Caki2 (cell line): ENCODE data around the gene KCNJ4. TPM values are rescaled to one million over a fixed set of nuclear protein-coding genes. Genes with fewer than 3 reads are reported as not detected.
"Not testable (repeated sequence)": the region's sequence is repeated elsewhere in the genome, so short reads cannot be mapped to it uniquely, and the experiment has no call there.

Experiments used
- DNase-seq: peaks from one replicate; pipeline ENCODE4 v3.0.0-alpha.2; 2015; ENCODE audit warnings: low read depth
- in situ Hi-C: cut with HindIII; loops from 2 replicates; pipeline ENCODE4 v1.10.0; 2016; ENCODE audit warnings: low sequenced_read_pairs, low pct_unique_long_range_greater_than_20kb, mixed read lengths
- total RNA-seq: library from RNA; depleted of rRNA; stranded (reverse); fragments of >200 nt; shearing (Covaris generic); gene quantifications from 2 replicates; pipeline ENCODE4 v1.2.3, GENCODE V29; 2014; ENCODE audit warnings: low replicate concordance

The KCNJ4 gene
- total RNA-seq, 1 experiment from 2014 or later, result 1.5 TPM

DNA sequence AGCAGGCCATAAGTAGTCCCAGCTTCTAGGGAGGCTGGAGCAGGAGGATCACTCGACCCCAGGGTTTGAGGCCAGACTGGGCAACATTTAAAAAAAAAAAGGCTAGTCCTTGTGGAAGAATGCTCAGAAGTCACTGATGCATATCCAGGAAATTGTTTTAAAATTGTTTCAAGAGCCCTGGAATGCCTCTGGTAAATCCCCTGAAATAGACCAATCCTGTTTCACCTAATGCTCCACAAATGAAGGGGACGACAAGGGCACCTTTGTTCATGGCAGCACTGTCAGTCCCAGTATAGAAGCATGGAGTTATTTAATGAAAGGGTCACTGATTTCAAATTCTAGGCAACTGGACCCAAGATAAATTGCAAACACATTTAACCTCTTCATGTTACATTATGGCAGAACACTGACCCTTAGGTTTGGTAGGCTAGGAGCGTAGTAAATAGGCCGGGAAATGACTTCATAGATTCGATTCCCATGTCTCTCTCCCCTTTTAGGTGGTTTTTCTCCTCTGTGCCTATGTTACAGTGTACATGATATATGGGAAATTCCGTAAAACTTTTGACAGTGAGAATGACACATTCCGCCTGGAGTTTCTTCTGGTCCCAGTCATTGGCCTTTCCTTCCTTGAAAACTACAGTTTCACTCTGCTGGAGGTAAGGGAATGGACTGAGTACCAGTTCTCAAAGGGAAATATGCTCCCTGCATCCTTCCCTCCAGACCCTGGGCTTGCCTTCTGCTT is 24.3 kb upstream of the KCNJ4 start:
- peak; percentile 81 for DNase-seq
- in situ Hi-C loops, result no loop called here

GRCh38 chr22:38477585-38477984 is 22.6 kb upstream of the KCNJ4 start:
- in situ Hi-C loops, result no loop called here

DNA sequence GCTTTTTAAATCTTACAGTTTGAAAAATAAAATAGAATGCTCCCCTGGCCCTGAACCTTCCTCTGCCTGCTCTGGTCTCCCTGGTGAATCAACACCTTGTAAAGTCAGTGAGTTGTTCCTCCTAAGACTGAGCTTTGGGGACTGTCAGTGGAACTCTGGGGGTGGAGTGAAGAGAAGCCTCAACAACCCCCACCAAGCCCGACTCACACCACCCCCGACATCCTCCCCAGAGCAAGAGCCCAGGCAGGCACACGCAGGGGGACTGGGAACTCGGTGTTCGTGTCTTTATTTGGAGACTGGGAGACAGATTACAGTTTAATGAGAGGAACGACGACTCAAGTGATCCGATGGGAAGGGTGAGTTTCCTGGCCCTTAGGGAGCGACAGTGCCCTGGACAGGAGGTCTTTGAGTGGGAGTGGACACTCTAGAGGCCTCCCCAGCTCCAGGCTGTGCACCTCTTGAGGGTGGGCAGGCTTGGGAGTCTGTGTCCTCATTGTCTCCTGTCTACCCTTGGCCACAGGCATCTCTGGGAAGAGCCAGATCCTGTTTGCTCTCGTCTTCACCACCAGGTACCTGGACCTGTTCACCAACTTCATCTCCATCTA is 19.1 kb upstream of the KCNJ4 start:
- in situ Hi-C loops, result no loop called here

More at GRCh38 chr22:38477585-38477984, 22.6 kb upstream of the KCNJ4 start:
- peak; percentile 74 for DNase-seq

GRCh38 chr22:38471237-38471636 is 16.2 kb upstream of the KCNJ4 start:
- in situ Hi-C loops, result no loop called here
- no peak for DNase-seq

More for the DNA sequence above, 19.1 kb upstream of the KCNJ4 start:
- DNase-seq, result no peak

- DNase-seq, in situ Hi-C loops: not testable (repeated sequence)
These were observed 15.2 kb upstream of the KCNJ4 start for GRCh38 chr22:38470179-38470578.

- no peak for DNase-seq
- in situ Hi-C loops, result no loop called here
These were observed 14.3 kb upstream of the KCNJ4 start for GRCh38 chr22:38469306-38469781.

DNA sequence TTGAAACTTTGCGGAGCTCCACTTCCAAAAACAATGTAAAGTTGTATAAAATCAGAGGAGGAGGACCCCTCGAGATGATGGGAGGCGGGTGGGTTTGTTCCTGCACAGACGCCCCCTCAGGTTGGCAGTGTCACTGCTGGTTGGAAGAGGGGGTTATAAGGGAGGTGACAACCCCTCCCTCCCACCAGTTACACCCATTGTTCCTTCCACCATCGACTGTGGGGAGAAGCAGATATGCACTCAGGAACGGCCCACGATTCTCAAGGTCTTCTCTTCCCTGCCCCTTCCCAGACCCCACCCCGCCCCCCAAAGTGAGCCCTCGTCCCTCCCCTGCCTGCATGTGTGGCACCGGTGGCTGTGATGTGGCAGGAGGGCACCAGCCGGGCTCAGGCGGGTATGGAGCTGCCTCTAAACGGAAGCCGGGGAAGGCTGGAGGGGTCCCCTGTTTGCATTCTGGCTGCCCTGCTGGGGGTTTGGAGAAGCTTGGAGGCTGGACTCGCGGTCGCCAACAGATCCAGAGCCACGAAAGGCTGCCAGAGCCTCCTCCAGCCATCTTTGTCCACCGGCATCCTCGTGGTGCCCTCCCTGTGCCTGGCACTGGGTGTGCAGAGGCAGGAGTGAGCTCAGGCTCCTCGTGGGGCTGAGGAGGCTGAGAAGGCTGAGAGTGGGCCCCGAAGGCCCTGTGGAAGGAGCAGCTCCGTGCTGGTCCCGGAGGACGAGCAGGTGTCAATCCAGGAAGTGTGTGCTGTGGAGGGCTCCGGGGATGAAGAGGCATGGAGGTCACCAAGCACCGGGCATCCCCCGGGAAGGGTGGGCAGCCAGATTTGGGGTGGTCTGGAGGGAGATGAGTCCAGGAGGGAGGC is 13.7 kb upstream of the KCNJ4 start:
- in situ Hi-C loops, result no loop called here
- no peak for DNase-seq

GRCh38 chr22:38467904-38468442 is 13.0 kb upstream of the KCNJ4 start, which contains the start of gene KDELR3:
Gene KDELR3 (plus strand): TSS chr22:38468096. CDS start chr22:38468234, 138 bp downstream.
- DNase-seq, result peak; percentile 74

GRCh38 chr22:38467438-38467903 is 12.5 kb upstream of the KCNJ4 start:
- DNase-seq, result no peak
- in situ Hi-C loops, result no loop called here

More at GRCh38 chr22:38467904-38468442, 13.0 kb upstream of the KCNJ4 start, which contains the start of gene KDELR3:
- in situ Hi-C loops, result no loop called here

DNA sequence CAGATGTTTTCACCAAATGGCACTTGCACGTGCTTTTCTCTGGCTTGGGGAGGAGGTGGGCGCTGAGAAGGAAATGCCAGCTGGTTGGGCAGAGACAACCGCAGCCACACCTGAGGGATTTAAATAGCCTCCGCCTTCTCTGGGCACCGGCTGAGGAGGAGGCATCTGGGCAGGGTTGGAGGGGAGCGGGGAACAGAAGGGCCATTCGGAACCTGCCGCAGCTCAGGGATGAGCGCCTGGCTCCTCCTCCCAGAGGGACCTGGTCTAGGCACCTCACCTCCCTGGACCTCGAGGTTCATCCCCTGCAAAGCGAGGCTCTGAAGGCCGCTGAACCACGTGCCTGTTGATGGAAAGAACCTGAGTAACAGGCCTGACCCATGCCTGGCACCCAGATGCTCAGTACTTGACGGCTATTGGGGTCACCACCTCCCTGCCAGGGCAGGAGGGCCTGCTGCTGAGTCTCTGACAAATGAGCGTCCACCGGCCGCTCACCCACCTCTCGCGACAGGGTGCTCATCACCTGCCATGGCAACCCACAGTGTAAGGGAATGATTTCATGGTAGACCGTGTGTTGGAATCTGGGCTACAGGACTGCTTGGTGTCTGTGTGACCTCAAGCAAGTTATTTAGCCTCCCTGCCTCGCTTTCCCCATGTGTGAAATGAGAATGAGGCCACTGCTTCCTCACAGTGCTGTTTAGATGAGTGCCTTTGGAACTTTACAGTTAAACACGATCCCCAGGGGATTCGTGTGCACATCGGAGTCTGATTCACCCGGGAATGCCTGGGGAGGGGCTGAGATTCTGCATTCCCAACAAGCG is 10.9 kb upstream of the KCNJ4 start:
- in situ Hi-C loops, result no loop called here
- no peak for DNase-seq

- DNase-seq, result no peak
- in situ Hi-C loops, result no loop called here
These were observed 10.1 kb upstream of the KCNJ4 start for GRCh38 chr22:38464992-38465672.

DNA sequence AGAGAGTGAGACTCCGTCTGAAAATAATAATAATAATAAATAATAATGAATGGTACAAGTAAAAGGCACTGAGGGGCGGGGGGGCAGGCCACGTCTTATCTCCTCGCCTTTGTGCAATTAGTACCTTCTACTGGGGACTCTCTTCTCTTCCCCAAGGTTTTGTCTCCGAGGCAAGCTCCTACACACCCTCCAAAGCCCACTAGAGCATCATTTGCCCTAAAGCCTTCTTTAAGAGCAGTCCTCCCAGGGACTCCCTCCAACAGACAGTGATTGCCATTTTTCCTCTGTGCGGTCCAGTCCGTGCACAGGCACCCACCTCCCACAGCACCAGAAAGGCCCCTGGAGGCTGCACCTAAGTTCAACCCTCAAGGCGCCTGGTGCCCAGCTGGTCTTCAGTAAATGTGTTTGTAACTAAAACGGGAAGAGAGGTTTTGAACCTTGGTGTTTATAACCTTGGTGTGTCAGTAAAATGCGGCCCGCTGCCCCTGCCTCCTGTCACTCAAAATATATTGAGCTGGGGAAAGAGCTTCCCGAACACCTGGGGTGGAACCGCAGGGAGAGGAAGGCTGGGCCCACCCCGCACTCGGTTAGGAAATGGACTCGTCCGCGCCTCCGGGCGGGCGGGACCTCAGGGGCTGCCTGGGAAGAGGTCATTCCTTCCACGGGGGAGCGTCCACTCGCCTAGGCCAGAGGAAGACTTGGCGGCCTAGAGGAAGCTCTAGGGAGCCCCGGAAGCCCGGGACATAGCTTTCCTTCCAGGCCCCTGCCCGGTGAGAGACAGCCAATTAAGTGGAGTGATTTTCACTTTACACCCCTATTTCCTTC is 8.2 kb upstream of the KCNJ4 start:
- in situ Hi-C loops, result no loop called here
- no peak for DNase-seq

DNA sequence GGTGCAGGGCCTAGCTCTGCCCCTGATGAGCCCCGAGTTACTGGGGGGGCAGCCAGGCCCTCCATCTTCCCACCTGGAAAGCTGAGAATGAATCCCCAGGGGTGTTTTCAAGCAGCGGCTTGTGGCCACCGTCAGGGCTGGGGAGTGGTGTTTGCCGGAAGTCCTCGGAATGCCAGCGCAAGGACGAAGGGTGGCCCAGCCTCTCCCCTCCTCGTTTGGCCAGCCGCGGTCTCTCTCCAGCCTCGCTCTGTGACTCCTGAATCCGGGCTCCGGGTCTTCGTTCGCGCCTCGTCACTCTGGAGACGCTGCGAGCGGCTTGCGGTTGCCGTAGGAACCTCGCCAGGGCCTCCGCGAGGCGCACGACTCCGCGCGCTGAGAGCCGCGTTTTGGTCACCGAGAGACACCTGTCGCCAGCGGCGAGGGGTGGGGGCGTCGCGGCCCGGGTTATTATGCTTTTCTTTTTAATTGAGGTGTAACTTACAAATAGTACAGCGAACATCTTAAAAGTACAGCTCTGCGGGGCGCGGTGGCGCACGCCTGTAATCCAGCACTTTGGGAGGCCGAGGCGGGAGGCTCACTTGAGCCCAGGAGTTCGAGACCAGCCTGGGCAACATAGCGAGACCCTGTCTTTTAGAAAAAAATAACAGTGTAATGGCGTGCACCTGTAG is 6.5 kb upstream of the KCNJ4 start:
- in situ Hi-C loops, result no loop called here
- peak; percentile 87 for DNase-seq

DNA sequence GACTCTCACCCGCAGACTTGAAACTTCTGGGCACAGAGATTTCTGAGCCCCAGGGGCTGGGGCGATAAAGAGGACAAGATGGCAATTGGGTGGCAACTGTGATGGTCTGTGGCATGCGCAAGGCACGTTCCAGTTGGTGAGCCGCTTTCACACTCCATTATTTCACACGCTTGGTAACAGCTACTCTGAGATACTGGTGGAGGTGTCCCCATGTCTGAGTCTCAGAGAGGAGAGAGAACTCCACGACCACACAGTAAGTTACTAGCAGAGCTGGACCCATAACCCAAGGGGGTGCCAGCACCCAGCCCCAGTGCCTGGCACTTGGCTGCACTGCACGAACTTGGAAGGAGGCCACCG is 6.0 kb upstream of the KCNJ4 start:
- in situ Hi-C loops, result no loop called here
- no peak for DNase-seq

- in situ Hi-C loops, result no loop called here
- DNase-seq, result no peak
These were observed 5.4 kb upstream of the KCNJ4 start for GRCh38 chr22:38460426-38460840.
